Transverse colon (tissue), 3 donors: Measurements from ENCODE around the gene CR1L.

Source experiments
- POLR2A ChIP-seq: fragments of 450-650 bp; IDR thresholded peaks from one replicate; pipeline ENCODE4 v1.6.1; 2016; ENCODE audit warnings: antibody characterized with exemption, mild to moderate bottlenecking, moderate library complexity
- TF ChIP-seq, protein P1 (sequence below), 5 experiments: fragments of 200-600 bp in 3 of 5; fragments of 450-650 bp in 2 of 5; sonication (generic) in 3 of 5; IDR thresholded peaks; 1 replicate in 2 of 5; 2 replicates in 3 of 5; pipeline ENCODE4 v1.5.1; 2016 to 2017; ENCODE audit warnings: antibody characterized with exemption in 5 of 5, inconsistent platforms in 3 of 5, mild to moderate bottlenecking in 2 of 5, moderate library complexity in 1 of 5

DNA sequence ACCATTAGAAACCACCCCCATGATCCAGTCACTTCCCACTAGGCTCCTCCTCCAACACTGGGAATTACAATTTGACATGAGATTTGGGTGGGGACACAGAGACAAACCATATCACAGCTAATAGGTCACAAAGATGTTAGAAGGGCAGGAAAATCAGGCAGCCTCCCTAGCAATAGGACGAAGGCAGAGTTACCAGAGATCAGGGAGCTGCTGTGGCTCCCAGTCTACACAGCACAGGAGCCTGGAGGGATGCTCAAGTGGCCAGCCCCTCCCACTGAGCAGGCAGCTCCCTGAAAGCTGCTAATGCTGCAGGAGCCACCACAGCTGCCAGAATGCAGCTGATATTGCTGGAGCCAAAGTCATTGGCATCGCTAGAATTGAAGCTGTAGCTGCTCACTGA lies 51.0 kb downstream of the CR1L start:
- TF ChIP-seq POLR2A, result no peak
- TF ChIP-seq, protein P1, sequence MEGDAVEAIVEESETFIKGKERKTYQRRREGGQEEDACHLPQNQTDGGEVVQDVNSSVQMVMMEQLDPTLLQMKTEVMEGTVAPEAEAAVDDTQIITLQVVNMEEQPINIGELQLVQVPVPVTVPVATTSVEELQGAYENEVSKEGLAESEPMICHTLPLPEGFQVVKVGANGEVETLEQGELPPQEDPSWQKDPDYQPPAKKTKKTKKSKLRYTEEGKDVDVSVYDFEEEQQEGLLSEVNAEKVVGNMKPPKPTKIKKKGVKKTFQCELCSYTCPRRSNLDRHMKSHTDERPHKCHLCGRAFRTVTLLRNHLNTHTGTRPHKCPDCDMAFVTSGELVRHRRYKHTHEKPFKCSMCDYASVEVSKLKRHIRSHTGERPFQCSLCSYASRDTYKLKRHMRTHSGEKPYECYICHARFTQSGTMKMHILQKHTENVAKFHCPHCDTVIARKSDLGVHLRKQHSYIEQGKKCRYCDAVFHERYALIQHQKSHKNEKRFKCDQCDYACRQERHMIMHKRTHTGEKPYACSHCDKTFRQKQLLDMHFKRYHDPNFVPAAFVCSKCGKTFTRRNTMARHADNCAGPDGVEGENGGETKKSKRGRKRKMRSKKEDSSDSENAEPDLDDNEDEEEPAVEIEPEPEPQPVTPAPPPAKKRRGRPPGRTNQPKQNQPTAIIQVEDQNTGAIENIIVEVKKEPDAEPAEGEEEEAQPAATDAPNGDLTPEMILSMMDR (IDR thresholded peaks at IDR 0.05), result no peak
